Activated naive CD8-positive, alpha-beta T cell treated with anti-CD3 and anti-CD28 coated beads for 36 hours (primary cell): ENCODE measurements around the gene BOK. TPM values are rescaled to one million over a fixed set of nuclear protein-coding genes. Genes with fewer than 3 reads are reported as not detected.

ENCODE experiments used
- total RNA-seq, 2 experiments: library from RNA; stranded (reverse); gene quantifications; one replicate each; pipeline ENCODE4 v1.2.3, GENCODE V29; 2021

BOK gene
- total RNA-seq, 2 experiments from 2014 or later: 0.08 TPM; not detected in 1

Other genes with a start within 250 kb of the BOK start
- 100 to 1,000 TPM; 272 to 286 TPM for gene HDLBP, start 243.1 kb upstream of the BOK start, total RNA-seq
- gene SEPTIN2, start 242.8 kb upstream of the BOK start, total RNA-seq: 100 to 1,000 TPM; 263 to 265 TPM
- gene FARP2, start 202.5 kb upstream of the BOK start, total RNA-seq: 10 to 100 TPM; 32.7 to 36.8 TPM
- gene STK25, start 50.2 kb upstream of the BOK start, total RNA-seq: 10 to 100 TPM; 86.2 to 87.7 TPM
- gene THAP4, start 78.4 kb downstream of the BOK start, total RNA-seq: 10 to 100 TPM; 54.8 to 55.0 TPM
- gene ATG4B, start 78.9 kb downstream of the BOK start, total RNA-seq: 10 to 100 TPM; 72.5 to 73.8 TPM
- 100 to 1,000 TPM; 116 to 121 TPM for gene DTYMK, start 128.1 kb downstream of the BOK start, total RNA-seq
- gene ING5, start 143.3 kb downstream of the BOK start, total RNA-seq: 10 to 100 TPM; 37.1 to 45.5 TPM
- 10 to 100 TPM; 26.9 to 29.3 TPM for gene D2HGDH, start 175.9 kb downstream of the BOK start, total RNA-seq
- under 1 TPM in 1 of 2 experiments, not detected in 1; 0.31 TPM for gene GAL3ST2, start 218.1 kb downstream of the BOK start, total RNA-seq